PC-3 (cell line): ENCODE data around the gene IP6K3.

ENCODE experiments used
- CTCF ChIP-seq: fragments of 300-600 bp; sonication (generic); conservative IDR thresholded peaks from 2 replicates; pipeline ENCODE4 v1.5.1; 2017; ENCODE audit warnings: antibody characterized with exemption, low read depth, mild to moderate bottlenecking, low read length
- EZH2 ChIP-seq: fragments of 300-600 bp; sonication (generic); IDR thresholded peaks from one replicate; pipeline ENCODE4 v1.6.1; 2017; ENCODE audit warnings: antibody characterized with exemption, mild to moderate bottlenecking, low read length; ENCODE audit not compliant: unreplicated experiment
- EZH2phosphoT487 ChIP-seq: fragments of 300-600 bp; sonication (generic); IDR thresholded peaks from 2 replicates; pipeline ENCODE4 v1.6.1; 2018; ENCODE audit warnings: mild to moderate bottlenecking, antibody characterized with exemption, low read length, borderline replicate concordance

GRCh38 chr6:33677143-33677660, 69.5 kb downstream of the IP6K3 start:
- TF ChIP-seq EZH2phosphoT487 = no peak
- no peak for TF ChIP-seq CTCF
- no peak for TF ChIP-seq EZH2
